CD14-positive monocyte (primary cell): ENCODE data around the gene IL3RA. TPM values are rescaled to one million over a fixed set of nuclear protein-coding genes. Genes with fewer than 3 reads are reported as not detected.

ENCODE experiments used
- DNase-seq, 3 donors: peaks; one replicate each; pipeline ENCODE4 v3.0.0-alpha.2; 2011 to 2022
- H2AFZ ChIP-seq: 2 replicates; pipeline ENCODE4 v1.6.0; 2012; ENCODE audit warnings: mild to moderate bottlenecking, low read depth, low read length, inconsistent platforms; ENCODE audit not compliant: insufficient read depth, poor library complexity, severe bottlenecking
- H3K27ac ChIP-seq, 2 donors: 1 replicate in 1 of 2; 2 replicates in 1 of 2; pipeline ENCODE4 v1.5.1; 2012 to 2013; ENCODE audit warnings: low read length in 2 of 2, control low read depth in 1 of 2, inconsistent platforms in 1 of 2, low read depth in 1 of 2, mild to moderate bottlenecking in 1 of 2
- H3K27me3 ChIP-seq, 2 donors: one replicate each; pipeline versions ENCODE4 v1.6.0 to v1.6.1; 2011 to 2013; ENCODE audit warnings: low read length in 2 of 2; ENCODE audit not compliant: control insufficient read depth in 2 of 2, insufficient read depth in 2 of 2
- H3K36me3 ChIP-seq, 2 donors: replicated peaks in 1 of 2; 1 replicate in 1 of 2; 2 replicates in 1 of 2; pipeline versions ENCODE4 v1.5.1 to v1.6.1; 2012 to 2013; ENCODE audit warnings: low read length in 2 of 2, control low read depth in 1 of 2, inconsistent platforms in 1 of 2, mild to moderate bottlenecking in 1 of 2; ENCODE audit not compliant: insufficient read depth in 2 of 2, control insufficient read depth in 1 of 2
- H3K4me1 ChIP-seq, 2 donors: 1 replicate in 1 of 2; 2 replicates in 1 of 2; pipeline versions ENCODE4 v1.5.1 to v1.6.1; 2012 to 2013; ENCODE audit warnings: low read length in 2 of 2, control low read depth in 1 of 2, inconsistent platforms in 1 of 2, mild to moderate bottlenecking in 1 of 2, moderate library complexity in 1 of 2; ENCODE audit not compliant: insufficient read depth in 2 of 2, control insufficient read depth in 1 of 2
- H3K4me2 ChIP-seq: replicated peaks from 2 replicates; pipeline ENCODE3; 2012; ENCODE audit warnings: low read length, moderate library complexity, mild to moderate bottlenecking; ENCODE audit not compliant: poor library complexity, severe bottlenecking; ENCODE audit errors: extremely low read depth
- H3K4me3 ChIP-seq, 3 experiments: fragments of 200-600 bp in 1 of 3; sonication (generic) in 1 of 3; replicated peaks in 1 of 3; 1 replicate in 2 of 3; 2 replicates in 1 of 3; pipeline ENCODE4 v1.5.1; 2011 to 2013; ENCODE audit warnings: low read length in 3 of 3, mild to moderate bottlenecking in 3 of 3, control low read depth in 2 of 3, low read depth in 2 of 3, inconsistent platforms in 1 of 3, moderate library complexity in 1 of 3
- H3K79me2 ChIP-seq: 2 replicates; pipeline ENCODE4 v1.6.0; 2012; ENCODE audit warnings: mild to moderate bottlenecking, control low read depth, inconsistent platforms, low read length, moderate library complexity; ENCODE audit not compliant: insufficient read depth
- H3K9ac ChIP-seq: 2 replicates; pipeline ENCODE4 v1.6.0; 2017; ENCODE audit warnings: low read length, mild to moderate bottlenecking; ENCODE audit not compliant: insufficient read depth, poor library complexity, severe bottlenecking
- H3K9me3 ChIP-seq, 2 donors: replicated peaks in 1 of 2; 1 replicate in 1 of 2; 2 replicates in 1 of 2; pipeline versions ENCODE4 v1.5.1 to v1.6.1; 2012 to 2013; ENCODE audit warnings: low read length in 2 of 2, control low read depth in 1 of 2; ENCODE audit not compliant: control insufficient read depth in 1 of 2, insufficient read depth in 1 of 2
- H4K20me1 ChIP-seq: 2 replicates; pipeline ENCODE4 v1.6.0; 2012; ENCODE audit warnings: mild to moderate bottlenecking, low read length, control low read depth, moderate library complexity; ENCODE audit not compliant: insufficient read depth
- H3K27ac Mint-ChIP-seq, 7 donors: one replicate each; pipeline ENCODE4 v1.8.0; 2020; ENCODE audit warnings: mild to moderate bottlenecking in 7 of 7, mixed read lengths in 7 of 7, moderate library complexity in 6 of 7, inconsistent platforms in 2 of 7
- H3K27me3 Mint-ChIP-seq, 3 donors: one replicate each; pipeline ENCODE4 v1.8.0; 2021 to 2022; ENCODE audit warnings: low read depth in 3 of 3, mild to moderate bottlenecking in 3 of 3, mixed read lengths in 3 of 3, moderate library complexity in 3 of 3, inconsistent platforms in 1 of 3
- H3K36me3 Mint-ChIP-seq, 2 donors: one replicate each; pipeline ENCODE4 v1.8.0; 2020; ENCODE audit warnings: mixed read lengths in 2 of 2, inconsistent platforms in 1 of 2, mild to moderate bottlenecking in 1 of 2
- H3K4me1 Mint-ChIP-seq: one replicate; pipeline ENCODE4 v1.8.0; 2020; ENCODE audit warnings: mild to moderate bottlenecking, mixed read lengths
- H3K4me3 Mint-ChIP-seq, 2 donors: one replicate each; pipeline ENCODE4 v1.8.0; 2020; ENCODE audit warnings: mild to moderate bottlenecking in 2 of 2, mixed read lengths in 2 of 2, moderate library complexity in 1 of 2
- H3K9me3 Mint-ChIP-seq, 7 donors: one replicate each; pipeline ENCODE4 v1.8.0; 2020 to 2022; ENCODE audit warnings: mixed read lengths in 7 of 7, mild to moderate bottlenecking in 6 of 7, moderate library complexity in 6 of 7, inconsistent platforms in 2 of 7
- CTCF ChIP-seq: fragments of 200-600 bp; IDR thresholded peaks from one replicate; pipeline ENCODE4 v1.8.0; 2022; ENCODE audit warnings: antibody characterized with exemption, mild to moderate bottlenecking
- WGBS: methylation state at CpG from one replicate; pipeline ENCODE4 v1.1.5; 2013; ENCODE audit warnings: missing lambda C conversion rate; ENCODE audit not compliant: insufficient coverage; 5-methylcytosine and 5-hydroxymethylcytosine counted together
- intact Hi-C, 2 donors: fragments of 100-400 bp; cut with micrococcal nuclease; formaldehyde crosslinking; loops; one replicate each; pipeline versions ENCODE4 v1.15.0 to v1.15.1; 2023
- polyA plus RNA-seq, 3 donors: library from polyadenylated mRNA; depleted of rRNA in 1 of 3; unstranded in 2 of 3; stranded (reverse) in 1 of 3; fragments of 300-500 nt in 2 of 3; fragments of >200 nt in 1 of 3; fragmentation: Illumina TruSeq in 2 of 3; gene quantifications; 1 replicate in 2 of 3; 2 replicates in 1 of 3; pipeline ENCODE4 v1.2.3, GENCODE V29; 2012 to 2021

IL3RA gene
- polyA plus RNA-seq, 3 donors = 2.9 to 12.0 (median 4.4) TPM

- H3K27ac Mint-ChIP-seq = peak overlapping the region in 2 of 7 donors; percentile 13 to 32
These were observed 31.8 kb downstream of the IL3RA start for GRCh38 chrX:1368385-1368698.

DNA sequence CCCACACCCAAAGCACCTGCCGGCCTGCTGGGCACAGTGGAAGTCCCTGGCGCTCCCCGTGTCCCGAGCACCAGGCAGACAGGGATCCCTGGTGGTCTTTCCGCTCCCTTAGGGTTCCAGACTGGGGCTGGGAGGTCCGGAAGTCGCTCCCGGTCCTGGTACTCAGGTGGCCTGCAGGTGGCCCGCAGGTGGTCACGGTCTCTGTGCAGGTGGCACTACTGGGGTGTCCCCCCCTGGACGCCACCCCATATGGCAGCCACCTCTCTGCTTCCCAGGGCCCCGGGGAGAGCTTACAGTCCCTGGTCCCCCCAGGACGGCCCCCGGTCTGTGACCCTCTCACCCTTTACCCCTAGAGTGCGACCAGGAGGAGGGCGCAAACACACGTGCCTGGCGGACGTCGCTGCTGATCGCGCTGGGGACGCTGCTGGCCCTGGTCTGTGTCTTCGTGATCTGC, 41.7 kb downstream of the IL3RA start:
- TF ChIP-seq CTCF = no peak
- intact Hi-C loops = no loop called here
- Mint-ChIP-seq H3K4me3 (peak overlapping the region in 1 of 2 donors; percentile 16), H3K36me3 (peaks cover 6 to 32% of the 10 kb centered on the region in 2 donors), H3K9me3 (peaks cover 0 to 5% (median 0%) of the 10 kb centered on the region in 7 donors), H3K27ac (peak overlapping the region in 1 of 7 donors; percentile 16), H3K27me3 (peaks cover 0 to 3% (median 2%) of the 10 kb centered on the region in 3 donors), H3K4me1 (peaks cover under 1% of the 10 kb centered on the region)
- no peak overlapping the region for H3K27ac ChIP-seq
- no peaks in the 10 kb centered on the region for H3K9me3 ChIP-seq
- H2AFZ ChIP-seq = no peak overlapping the region
- no peak for DNase-seq
- no peak overlapping the region for H3K4me3 ChIP-seq
- no peaks in the 10 kb centered on the region for H3K4me1 ChIP-seq
- over 99% methylated on average over 22 of the region's 24 CpGs for WGBS
- no peak overlapping the region for H3K9ac ChIP-seq
- no peaks in the 10 kb centered on the region for H3K27me3 ChIP-seq
- H3K79me2 ChIP-seq = no peaks in the 10 kb centered on the region
- peaks cover 2 to 4% of the 10 kb centered on the region in 2 donors for H3K36me3 ChIP-seq
- no peak overlapping the region for H3K4me2 ChIP-seq
- H4K20me1 ChIP-seq = peaks cover 21% of the 10 kb centered on the region

More at GRCh38 chrX:1368385-1368698, 31.8 kb downstream of the IL3RA start:
- DNase-seq = no peak
- intact Hi-C loops = no loop called here
- 98% methylated on average over 3 of the region's 4 CpGs for WGBS
- Histone ChIP-seq H3K4me1 (no peaks in the 10 kb centered on the region), H3K36me3 (peaks cover 0 to 4% of the 10 kb centered on the region in 2 donors), H3K27ac (no peak overlapping the region), H3K4me2 (no peak overlapping the region), H3K4me3 (no peak overlapping the region), H3K79me2 (no peaks in the 10 kb centered on the region), H4K20me1 (no peaks in the 10 kb centered on the region), H3K27me3 (no peaks in the 10 kb centered on the region), H2AFZ (no peak overlapping the region), H3K9me3 (no peaks in the 10 kb centered on the region), H3K9ac (no peak overlapping the region)
- H3K4me1 Mint-ChIP-seq = no peaks in the 10 kb centered on the region
- peaks cover 0 to 2% (median 1%) of the 10 kb centered on the region in 3 donors for H3K27me3 Mint-ChIP-seq
- H3K36me3 Mint-ChIP-seq = peaks cover 10 to 25% of the 10 kb centered on the region in 2 donors
- no peak for TF ChIP-seq CTCF
- H3K9me3 Mint-ChIP-seq = peaks cover 4 to 9% (median 5%) of the 10 kb centered on the region in 7 donors
- H3K4me3 Mint-ChIP-seq = no peak overlapping the region
